Gastroesophageal sphincter (tissue), 4 donors: Measurements from ENCODE around the gene MUC6. TPM values are rescaled to one million over a fixed set of nuclear protein-coding genes. Genes with fewer than 3 reads are reported as not detected.
"Not testable (repeated sequence)": the region's sequence is repeated elsewhere in the genome, so short reads cannot be mapped to it uniquely, and the experiment has no call there.

Experiments
- ATAC-seq: fragments of 150-250 bp; one replicate; pipeline ENCODE4 v1.9.1; 2016; ENCODE audit warnings: mild to moderate bottlenecking, moderate library complexity
- H3K27ac ChIP-seq, 4 donors: fragments of 200-600 bp; sonication (generic) in 3 of 4; 1 replicate in 3 of 4; 2 replicates in 1 of 4; pipeline ENCODE4 v1.5.1; 2016 to 2019
- H3K27me3 ChIP-seq: fragments of 200-600 bp; sonication (generic); one replicate; pipeline ENCODE4 v1.5.1; 2019
- H3K36me3 ChIP-seq, 2 donors: fragments of 200-600 bp; sonication (generic); one replicate each; pipeline ENCODE4 v1.5.1; 2019; ENCODE audit warnings: control low read depth in 1 of 2
- H3K4me1 ChIP-seq, 3 donors: fragments of 200-600 bp; sonication (generic); 1 replicate in 2 of 3; 2 replicates in 1 of 3; pipeline ENCODE4 v1.5.1; 2016 to 2019; ENCODE audit warnings: control low read depth in 2 of 3
- H3K4me3 ChIP-seq, 2 donors: fragments of 200-600 bp; sonication (generic); one replicate each; pipeline ENCODE4 v1.5.1; 2019; ENCODE audit warnings: mild to moderate bottlenecking in 1 of 2, moderate library complexity in 1 of 2
- H3K9me3 ChIP-seq, 3 donors: fragments of 200-600 bp; sonication (generic); one replicate each; pipeline ENCODE4 v1.5.1; 2017 to 2019; ENCODE audit warnings: control low read depth in 2 of 3
- CTCF ChIP-seq, 4 experiments: fragments of 200-600 bp in 2 of 4; fragments of 450-650 bp in 2 of 4; sonication (generic) in 1 of 4; IDR thresholded peaks; one replicate each; pipeline ENCODE4 v1.5.1; 2017 to 2019; ENCODE audit warnings: antibody characterized with exemption in 4 of 4, mild to moderate bottlenecking in 2 of 4, moderate library complexity in 2 of 4
- EP300 ChIP-seq: sonication (generic); formaldehyde crosslinking; IDR thresholded peaks from one replicate; pipeline ENCODE4 v1.6.1; 2017; ENCODE audit warnings: antibody characterized with exemption, mild to moderate bottlenecking
- POLR2A ChIP-seq, 2 donors: fragments of 450-650 bp; IDR thresholded peaks; one replicate each; pipeline ENCODE4 v1.6.1; 2017; ENCODE audit warnings: antibody characterized with exemption in 2 of 2, mild to moderate bottlenecking in 2 of 2, moderate library complexity in 1 of 2
- POLR2AphosphoS5 ChIP-seq: sonication (generic); formaldehyde crosslinking; IDR thresholded peaks from one replicate; pipeline ENCODE4 v1.6.1; 2017; ENCODE audit warnings: antibody characterized with exemption
- WGBS, 2 donors: methylation state at CpG; one replicate each; pipeline ENCODE4 v1.1.5; 2018; ENCODE audit warnings: low coverage in 1 of 2; 5-methylcytosine and 5-hydroxymethylcytosine counted together
- total RNA-seq, 4 donors: library from RNA; depleted of rRNA; stranded (reverse); fragments of >200 nt; gene quantifications; one replicate each; pipeline ENCODE4 v1.1.0, GENCODE V29; 2016

Gene MUC6
- total RNA-seq, 4 donors from 2014 or later, result 0.77 TPM; not detected in 3

- no peaks in the 10 kb centered on the region for H3K9me3 ChIP-seq
- WGBS, 2 donors, result 76 to 79% methylated on average over 12 of the region's 12 CpGs
- peaks cover 0 to 20% of the 10 kb centered on the region in 2 donors for H3K36me3 ChIP-seq
- ATAC-seq, result peak; percentile 40
- no peak for TF ChIP-seq POLR2AphosphoS5
- TF ChIP-seq POLR2A (IDR thresholded peaks at IDR 0.05), result no peak
- no peak for TF ChIP-seq EP300
- TF ChIP-seq CTCF (IDR thresholded peaks at IDR 0.05), result no peak
- H3K4me1 ChIP-seq, result no peaks in the 10 kb centered on the region
- no peak overlapping the region for H3K4me3 ChIP-seq
- no peak overlapping the region for H3K27ac ChIP-seq
- H3K27me3 ChIP-seq, result no peaks in the 10 kb centered on the region
Observed at GRCh38 chr11:1017269-1018005, 19.1 kb downstream of the MUC6 start.

DNA sequence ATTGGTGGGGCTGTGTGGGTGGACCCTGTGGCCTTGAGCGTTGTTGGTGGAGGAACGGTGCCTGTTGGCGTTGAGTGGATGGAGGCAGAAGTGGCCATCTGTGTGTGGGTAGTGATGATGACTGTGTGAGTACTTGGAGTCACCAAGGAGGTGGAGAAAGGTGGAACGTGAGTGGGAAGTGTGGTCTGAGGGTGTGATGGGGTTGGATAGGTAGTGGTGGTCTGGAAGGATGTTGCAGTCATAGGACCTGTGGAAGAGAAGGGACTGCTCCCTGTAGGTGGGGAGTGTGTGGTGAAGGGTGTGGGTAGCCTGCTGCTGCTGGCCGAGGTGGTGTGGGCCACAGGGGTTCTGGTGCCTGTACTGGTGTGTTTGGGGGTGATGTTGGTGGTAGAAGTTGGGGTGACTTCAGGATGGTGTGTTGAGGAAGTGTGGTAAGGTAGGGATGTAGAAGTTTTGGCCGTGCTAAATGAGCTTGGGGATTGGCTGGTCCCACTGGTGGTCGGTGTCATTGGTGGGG, 19.9 kb downstream of the MUC6 start:
- WGBS, 2 donors, result 57 to 58% methylated on average over 7 of the region's 7 CpGs
- not testable (repeated sequence) for H3K27ac ChIP-seq

DNA sequence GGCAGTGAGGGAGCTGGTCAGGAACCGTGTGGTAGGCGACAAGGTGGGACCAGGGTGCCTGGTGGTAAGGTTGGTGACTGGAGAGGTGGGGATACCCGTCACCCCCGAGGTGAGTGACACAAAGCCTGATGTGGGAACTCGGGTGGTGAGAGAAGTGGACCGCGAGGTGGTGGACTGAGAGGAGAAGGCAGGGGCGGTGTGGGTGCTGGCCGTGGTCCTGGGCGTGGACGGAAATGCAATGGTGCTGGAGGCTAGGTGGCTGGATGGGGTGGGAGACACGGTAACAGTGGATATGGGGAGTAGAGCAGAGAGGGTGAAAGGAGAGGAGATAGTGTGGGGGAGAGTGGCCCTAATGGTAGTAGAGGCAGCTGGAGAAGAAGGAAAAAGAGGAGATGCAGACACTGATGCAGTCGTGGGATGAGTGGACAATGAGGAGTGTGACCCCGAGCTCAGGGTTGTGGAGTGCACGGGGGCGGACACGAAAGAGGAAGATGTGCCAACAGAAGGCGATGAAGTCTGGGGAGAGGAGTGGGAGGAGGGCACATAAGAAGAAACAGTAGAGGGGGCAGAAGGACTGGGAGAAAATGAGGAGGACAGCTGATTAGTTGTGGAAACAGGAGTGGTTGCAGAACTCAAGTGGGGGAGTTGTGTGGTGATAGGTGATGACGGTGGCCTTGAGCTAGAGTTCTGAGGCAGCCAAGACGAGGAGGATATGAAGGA, 20.5 kb downstream of the MUC6 start:
- Histone ChIP-seq H3K27me3 (no peaks in the 10 kb centered on the region), H3K36me3 (peaks cover 0 to 34% of the 10 kb centered on the region in 2 donors), H3K27ac (no peak overlapping the region), H3K4me1 (no peaks in the 10 kb centered on the region), H3K4me3 (no peak overlapping the region), H3K9me3 (no peaks in the 10 kb centered on the region)
- no peak for TF ChIP-seq POLR2AphosphoS5
- no peak for TF ChIP-seq EP300
- no peak for TF ChIP-seq POLR2A (IDR thresholded peaks at IDR 0.05)
- TF ChIP-seq CTCF (IDR thresholded peaks at IDR 0.05), result no peak
- 89 to 90% methylated on average over 20 of the region's 20 CpGs for WGBS, 2 donors
- no peak for ATAC-seq

More for the DNA sequence above, 19.9 kb downstream of the MUC6 start:
- ATAC-seq, result peak; percentile 40
- peaks cover 0 to 27% of the 10 kb centered on the region in 2 donors for H3K36me3 ChIP-seq
- H3K4me1 ChIP-seq, H3K9me3 ChIP-seq, H3K4me3 ChIP-seq, H3K27me3 ChIP-seq: not testable (repeated sequence)

GRCh38 chr11:1015064-1015463, 21.5 kb downstream of the MUC6 start:
- WGBS, 2 donors, result 60% methylated on average over 1 of the region's 7 CpGs; no CpG with 5 or more reads in 1 of the 2 donors
- Histone ChIP-seq H3K27ac (no peak overlapping the region), H3K4me3 (no peak overlapping the region), H3K4me1 (no peaks in the 10 kb centered on the region), H3K27me3 (no peaks in the 10 kb centered on the region), H3K9me3 (no peaks in the 10 kb centered on the region), H3K36me3 (peaks cover 0 to 43% of the 10 kb centered on the region in 2 donors)
- no peak for ATAC-seq
- TF ChIP-seq CTCF (IDR thresholded peaks at IDR 0.05) (no peak), POLR2A (IDR thresholded peaks at IDR 0.05) (no peak), EP300 (no peak)

- WGBS, 2 donors, result 93% methylated on average over 5 of the region's 14 CpGs; no CpG with 5 or more reads in 1 of the 2 donors
- Histone ChIP-seq H3K4me1 (no peaks in the 10 kb centered on the region), H3K9me3 (no peaks in the 10 kb centered on the region), H3K27me3 (no peaks in the 10 kb centered on the region), H3K36me3 (peaks cover 0 to 51% of the 10 kb centered on the region in 2 donors), H3K4me3 (no peak overlapping the region), H3K27ac (no peak overlapping the region)
- TF ChIP-seq POLR2A (IDR thresholded peaks at IDR 0.05), result no peak
- TF ChIP-seq CTCF (IDR thresholded peaks at IDR 0.05), result no peak
- no peak for TF ChIP-seq POLR2AphosphoS5
- TF ChIP-seq EP300, result no peak
- no peak for ATAC-seq
Observed at GRCh38 chr11:1014276-1014675, 22.2 kb downstream of the MUC6 start.
